ENCODE measurements around the gene NRL. TPM values are rescaled to one million over a fixed set of nuclear protein-coding genes. Genes with fewer than 3 reads are reported as not detected.

Gene NRL
- 1 to 10 TPM in 2 of 3 donors, under 1 TPM in 1; 0.78 to 3.3 (median 2.8) TPM for total RNA-seq
- 2.8 TPM for total RNA-seq (2013)

- H3K27me3 ChIP-seq (ENCODE audit: control insufficient read depth, insufficient read depth, low read length): no peaks in the 10 kb centered on the region
- TF ChIP-seq, protein P1, sequence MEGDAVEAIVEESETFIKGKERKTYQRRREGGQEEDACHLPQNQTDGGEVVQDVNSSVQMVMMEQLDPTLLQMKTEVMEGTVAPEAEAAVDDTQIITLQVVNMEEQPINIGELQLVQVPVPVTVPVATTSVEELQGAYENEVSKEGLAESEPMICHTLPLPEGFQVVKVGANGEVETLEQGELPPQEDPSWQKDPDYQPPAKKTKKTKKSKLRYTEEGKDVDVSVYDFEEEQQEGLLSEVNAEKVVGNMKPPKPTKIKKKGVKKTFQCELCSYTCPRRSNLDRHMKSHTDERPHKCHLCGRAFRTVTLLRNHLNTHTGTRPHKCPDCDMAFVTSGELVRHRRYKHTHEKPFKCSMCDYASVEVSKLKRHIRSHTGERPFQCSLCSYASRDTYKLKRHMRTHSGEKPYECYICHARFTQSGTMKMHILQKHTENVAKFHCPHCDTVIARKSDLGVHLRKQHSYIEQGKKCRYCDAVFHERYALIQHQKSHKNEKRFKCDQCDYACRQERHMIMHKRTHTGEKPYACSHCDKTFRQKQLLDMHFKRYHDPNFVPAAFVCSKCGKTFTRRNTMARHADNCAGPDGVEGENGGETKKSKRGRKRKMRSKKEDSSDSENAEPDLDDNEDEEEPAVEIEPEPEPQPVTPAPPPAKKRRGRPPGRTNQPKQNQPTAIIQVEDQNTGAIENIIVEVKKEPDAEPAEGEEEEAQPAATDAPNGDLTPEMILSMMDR (IDR thresholded peaks at IDR 0.05): no peak
- Mint-ChIP-seq H3K27me3 (ENCODE audit: low read depth in 2 of 2) (no peaks in the 10 kb centered on the region), H3K4me3 (peak within 1 kb of the TSS; percentile 99), H3K36me3 (peaks cover 6% of the 10 kb centered on the region), H3K9me3 (no peaks in the 10 kb centered on the region), H3K4me1 (peaks cover 22 to 27% of the 10 kb centered on the region in 2 donors), H3K27ac (peak within 1 kb of the TSS; percentile 96 to 99)
- peaks cover 24% of the 10 kb centered on the region for H3K4me1 ChIP-seq (ENCODE audit: control insufficient read depth, insufficient read depth, low read length)
- peak; percentile 81 to 94 (median 83) for ATAC-seq
- intact Hi-C loops (cut with micrococcal nuclease): loop anchor here (1.0 to 2.0 kb wide), 10 partner anchors 22 to 328 kb away; partner anchors contain the start of genes CARMIL3, CHMP4A, DHRS1 and EMC9
- peak within 1 kb of the TSS; percentile 62 for H3K4me3 ChIP-seq (ENCODE audit: low read length)
- under 1% methylated on average over 55 of the region's 65 CpGs for WGBS (ENCODE audit: insufficient coverage)
- peaks cover 28% of the 10 kb centered on the region for H3K36me3 ChIP-seq (ENCODE audit: control insufficient read depth, insufficient read depth, low read length)
- peak within 1 kb of the TSS; percentile 100 for H3K27ac ChIP-seq (ENCODE audit: low read length)
- H3K9me3 ChIP-seq (ENCODE audit: control insufficient read depth, insufficient read depth, low read length): no peaks in the 10 kb centered on the region
- peak; percentile 99 for DNase-seq
Observed at GRCh38 chr14:24114532-24115421, at the start of gene NRL, which contains the start of gene DCAF11. Gene NRL, minus strand, starts transcription at chr14:24114949. Its CDS starts 32,101 bp downstream, at chr14:24082848. Gene DCAF11, plus strand, starts transcription at chr14:24114777. Its CDS starts 818 bp downstream, at chr14:24115595.

DNA sequence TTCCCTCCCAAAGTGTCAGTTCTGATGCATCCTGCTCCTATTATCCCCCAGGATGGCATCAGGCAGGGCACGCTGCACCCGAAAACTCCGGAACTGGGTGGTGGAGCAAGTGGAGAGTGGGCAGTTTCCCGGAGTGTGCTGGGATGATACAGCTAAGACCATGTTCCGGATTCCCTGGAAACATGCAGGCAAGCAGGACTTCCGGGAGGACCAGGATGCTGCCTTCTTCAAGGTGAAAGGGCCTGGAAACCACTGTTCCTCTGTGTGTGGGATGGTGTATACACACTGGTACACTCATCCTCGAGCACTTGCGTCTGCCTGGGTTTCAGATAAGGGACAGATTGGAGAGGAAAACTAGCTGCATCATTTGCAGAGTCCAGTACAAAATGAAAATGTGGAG, 47.3 kb upstream of the NRL start:
- Histone ChIP-seq H3K27me3 (ENCODE audit: control insufficient read depth, insufficient read depth, low read length) (no peaks in the 10 kb centered on the region), H3K36me3 (ENCODE audit: control insufficient read depth, insufficient read depth, low read length) (peaks cover 74% of the 10 kb centered on the region), H3K9me3 (ENCODE audit: control insufficient read depth, insufficient read depth, low read length) (no peaks in the 10 kb centered on the region), H3K27ac (ENCODE audit: low read length) (peak overlapping the region; percentile 94), H3K4me1 (ENCODE audit: control insufficient read depth, insufficient read depth, low read length) (peaks cover 37% of the 10 kb centered on the region), H3K4me3 (ENCODE audit: low read length) (peak overlapping the region; percentile 94)
- no peak for ATAC-seq
- Mint-ChIP-seq H3K27me3 (ENCODE audit: low read depth in 2 of 2) (no peaks in the 10 kb centered on the region), H3K4me1 (peaks cover 45 to 54% of the 10 kb centered on the region in 2 donors), H3K27ac (peak overlapping the region; percentile 97), H3K9me3 (no peaks in the 10 kb centered on the region), H3K4me3 (peak overlapping the region; percentile 99), H3K36me3 (no peaks in the 10 kb centered on the region)
- 62% methylated on average over 8 of the region's 8 CpGs for WGBS (ENCODE audit: insufficient coverage)
- peak in 1 of 2 donors; percentile 26 for DNase-seq
- intact Hi-C loops (cut with micrococcal nuclease): no loop called here
- TF ChIP-seq, protein P1 (IDR thresholded peaks at IDR 0.05): no peak

DNA sequence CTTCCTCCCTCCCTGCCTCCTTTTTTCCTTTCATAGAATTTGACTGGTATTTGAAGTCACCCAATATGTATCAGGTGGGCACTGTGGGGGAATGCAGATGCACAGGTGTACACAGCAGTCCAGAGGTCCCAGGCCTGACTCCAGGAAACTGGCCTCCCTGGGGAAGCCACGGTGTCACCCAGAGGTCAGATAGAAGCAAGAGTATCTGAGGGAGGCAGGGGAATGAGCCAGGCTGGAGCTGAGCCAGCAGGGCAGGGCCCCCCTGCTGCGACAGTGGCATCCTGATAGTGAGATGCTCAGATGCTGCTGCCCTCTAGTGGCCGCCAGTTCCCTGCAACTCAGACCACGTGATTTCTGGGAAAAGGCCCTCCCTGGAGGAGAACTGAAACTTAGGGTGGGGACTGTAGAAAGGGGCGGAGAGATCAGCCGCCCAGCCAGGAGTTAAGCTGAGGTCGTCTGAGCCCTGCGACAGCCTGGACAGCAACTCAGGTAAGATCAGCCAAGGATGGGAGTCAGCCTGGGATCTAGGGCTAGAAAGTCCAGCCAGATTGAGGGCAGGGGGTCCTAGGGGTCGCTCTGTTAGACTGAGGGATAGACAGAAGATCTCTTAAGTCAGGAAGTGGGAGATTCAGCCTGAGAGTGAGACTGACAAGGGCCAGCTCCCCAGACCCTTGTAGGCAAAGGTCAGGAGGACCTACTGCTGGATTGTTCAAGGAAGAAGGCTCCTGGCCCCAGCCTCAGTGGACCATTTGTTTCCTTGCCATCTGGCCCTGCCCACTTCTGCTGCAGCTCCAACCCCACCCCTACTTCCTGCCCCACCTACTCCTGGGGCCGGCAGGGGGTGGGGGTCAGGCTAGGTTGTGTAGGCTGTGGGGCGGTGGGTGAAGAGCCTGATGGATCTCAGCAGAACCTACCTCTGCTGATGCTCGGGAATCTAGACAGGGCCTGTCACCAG, 46.4 kb upstream of the NRL start, which contains the start of gene IRF9:
IRF9 (plus strand) TSS at position 416 of the 955 bp plus-strand sequence. CDS start 880 bp downstream, outside the sequence.
- intact Hi-C loops (cut with micrococcal nuclease): loop anchor here (1.0 to 2.0 kb wide), 3 partner anchors 15 to 102 kb away; partner anchors contain the start of genes DCAF11, NRL and PSME2
- TF ChIP-seq, protein P1 (IDR thresholded peaks at IDR 0.05): peak; percentile 85
- Mint-ChIP-seq H3K4me1 (peaks cover 43 to 54% of the 10 kb centered on the region in 2 donors), H3K9me3 (no peaks in the 10 kb centered on the region), H3K4me3 (peak within 1 kb of the TSS; percentile 99), H3K27me3 (ENCODE audit: low read depth in 2 of 2) (no peaks in the 10 kb centered on the region), H3K36me3 (no peaks in the 10 kb centered on the region), H3K27ac (peak within 1 kb of the TSS; percentile 97)
- ATAC-seq (peak; percentile 91 to 97 (median 91)), DNase-seq (peak; percentile 93 to 99)
- WGBS (ENCODE audit: insufficient coverage): under 1% methylated on average over 11 of the region's 12 CpGs
- Histone ChIP-seq H3K9me3 (ENCODE audit: control insufficient read depth, insufficient read depth, low read length) (no peaks in the 10 kb centered on the region), H3K36me3 (ENCODE audit: control insufficient read depth, insufficient read depth, low read length) (peaks cover 74% of the 10 kb centered on the region), H3K27me3 (ENCODE audit: control insufficient read depth, insufficient read depth, low read length) (no peaks in the 10 kb centered on the region), H3K4me1 (ENCODE audit: control insufficient read depth, insufficient read depth, low read length) (peaks cover 37% of the 10 kb centered on the region), H3K4me3 (ENCODE audit: low read length) (peak within 1 kb of the TSS; percentile 94), H3K27ac (ENCODE audit: low read length) (peak within 1 kb of the TSS; percentile 94)

Data from natural killer cell (primary cell).